ENCODE results near the gene WFDC1.

Gene WFDC1

GRCh38 chr16:84312783-84313382, 18.2 kb downstream of the WFDC1 start:
- DNase-seq, result no peak
- H3K36me3 ChIP-seq (replicated peaks), result no peaks in the 10 kb centered on the region
- in situ Hi-C loops (cut with HindIII; ENCODE audit: low pct_ligation_motif_present, low sequenced_read_pairs), result no loop called here
- H3K27ac ChIP-seq, result no peak overlapping the region
- no peak for TF ChIP-seq CTCF (IDR thresholded peaks at IDR 0.05; ENCODE audit: low read depth, low read length, missing control alignments)
- H3K4me3 ChIP-seq (ENCODE audit: low read depth, low read length), result no peak overlapping the region
- peaks cover 20% of the 10 kb centered on the region for H3K27me3 ChIP-seq (replicated peaks)

GRCh38 chr16:84313921-84314320, 19.2 kb downstream of the WFDC1 start:
- no peak for TF ChIP-seq CTCF (IDR thresholded peaks at IDR 0.05; ENCODE audit: low read depth, low read length, missing control alignments)
- Histone ChIP-seq H3K36me3 (replicated peaks) (no peaks in the 10 kb centered on the region), H3K27me3 (replicated peaks) (peaks cover 20% of the 10 kb centered on the region), H3K27ac (no peak overlapping the region), H3K4me3 (ENCODE audit: low read depth, low read length) (no peak overlapping the region)
- DNase-seq, result no peak
- in situ Hi-C loops (cut with HindIII; ENCODE audit: low pct_ligation_motif_present, low sequenced_read_pairs), result no loop called here

- in situ Hi-C loops (cut with HindIII; ENCODE audit: low pct_ligation_motif_present, low sequenced_read_pairs), result no loop called here
- DNase-seq, result no peak
- no peak for TF ChIP-seq CTCF (IDR thresholded peaks at IDR 0.05; ENCODE audit: low read depth, low read length, missing control alignments)
- Histone ChIP-seq H3K36me3 (replicated peaks) (no peaks in the 10 kb centered on the region), H3K4me3 (ENCODE audit: low read depth, low read length) (no peak overlapping the region), H3K27ac (no peak overlapping the region), H3K27me3 (replicated peaks) (peaks cover 20% of the 10 kb centered on the region)
These were observed 19.7 kb downstream of the WFDC1 start for GRCh38 chr16:84314373-84314772.

GRCh38 chr16:84314814-84315213, 20.1 kb downstream of the WFDC1 start:
- Histone ChIP-seq H3K27me3 (replicated peaks) (peaks cover 20% of the 10 kb centered on the region), H3K4me3 (ENCODE audit: low read depth, low read length) (no peak overlapping the region), H3K36me3 (replicated peaks) (no peaks in the 10 kb centered on the region), H3K27ac (no peak overlapping the region)
- no peak for TF ChIP-seq CTCF (IDR thresholded peaks at IDR 0.05; ENCODE audit: low read depth, low read length, missing control alignments)
- peak; percentile 2 for DNase-seq
- in situ Hi-C loops (cut with HindIII; ENCODE audit: low pct_ligation_motif_present, low sequenced_read_pairs), result no loop called here

- Histone ChIP-seq H3K27me3 (replicated peaks) (peaks cover 20% of the 10 kb centered on the region), H3K36me3 (replicated peaks) (no peaks in the 10 kb centered on the region), H3K4me3 (ENCODE audit: low read depth, low read length) (no peak overlapping the region), H3K27ac (no peak overlapping the region)
- no peak for DNase-seq
- in situ Hi-C loops (cut with HindIII; ENCODE audit: low pct_ligation_motif_present, low sequenced_read_pairs), result no loop called here
- TF ChIP-seq CTCF (IDR thresholded peaks at IDR 0.05; ENCODE audit: low read depth, low read length, missing control alignments), result no peak
These were observed 20.7 kb downstream of the WFDC1 start for GRCh38 chr16:84315422-84315821.

Data from brain microvascular endothelial cell (primary cell).